Panc1 (cell line): Measurements from ENCODE around the gene RANGAP1. TPM values are rescaled to one million over a fixed set of nuclear protein-coding genes. Genes with fewer than 3 reads are reported as not detected.

Experiments
- ATAC-seq: fragments of 200-7000 bp; cut with Tn5 transposase; 2 replicates; pipeline ENCODE4 v1.9.1; 2020; ENCODE audit warnings: mild to moderate bottlenecking, moderate library complexity
- BruUV-seq: library from RNA; stranded (reverse); fragments of 400-500 nt; replicated peaks from 2 replicates; lab custom pipeline; 2021; lab: Mats Ljungman, UMichigan
- CTCF ChIA-PET: fragments of 300-600 bp; sonication (Branson Sonifier 250); formaldehyde crosslinking; loops from one replicate; lab custom pipeline; 2022; ENCODE audit warnings: antibody characterized with exemption; lab: Charles Lee
- POLR2A ChIA-PET: fragments of 300-600 bp; sonication (Branson Sonifier 250); formaldehyde crosslinking; loops from one replicate; lab custom pipeline; 2022; ENCODE audit warnings: antibody characterized with exemption; lab: Charles Lee
- DNase-seq: peaks from one replicate; pipeline ENCODE4 v3.0.0-alpha.2; 2010; ENCODE audit warnings: low read depth, low spot score
- H3K27ac ChIP-seq: 2 replicates; pipeline ENCODE4 v1.5.1; 2011; ENCODE audit warnings: mild to moderate bottlenecking, low read length, inconsistent platforms
- H3K27me3 ChIP-seq: fragments of 200-500 bp; sonication (Bioruptor generic); 2 replicates; pipeline ENCODE4 v1.6.0; 2014; ENCODE audit warnings: low read length, inconsistent platforms; ENCODE audit not compliant: control insufficient read depth, insufficient read depth
- H3K36me3 ChIP-seq: fragments of 200-500 bp; sonication (Bioruptor generic); 2 replicates; pipeline ENCODE4 v1.5.1; 2014; ENCODE audit warnings: inconsistent platforms, mild to moderate bottlenecking, low read length, moderate library complexity; ENCODE audit not compliant: control insufficient read depth, insufficient read depth
- H3K4me1 ChIP-seq: 2 replicates; pipeline ENCODE4 v1.5.1; 2011; ENCODE audit warnings: inconsistent platforms, mild to moderate bottlenecking, low read length, moderate library complexity; ENCODE audit not compliant: control insufficient read depth, insufficient read depth
- H3K4me3 ChIP-seq, 2 experiments: 2 replicates each; pipeline ENCODE4 v1.5.1; 2011 to 2012; ENCODE audit warnings: low read depth in 2 of 2, low read length in 2 of 2, mild to moderate bottlenecking in 2 of 2, inconsistent platforms in 1 of 2, moderate library complexity in 1 of 2
- H3K9me3 ChIP-seq: fragments of 200-500 bp; sonication (Bioruptor generic); 2 replicates; pipeline ENCODE4 v1.5.1; 2014; ENCODE audit warnings: low read depth, mild to moderate bottlenecking, inconsistent platforms, low read length, moderate library complexity; ENCODE audit not compliant: control insufficient read depth, insufficient read depth
- POLR2AphosphoS5 ChIP-seq: IDR thresholded peaks from 2 replicates; pipeline ENCODE4 v1.6.1; 2012; ENCODE audit warnings: mild to moderate bottlenecking, low read depth, low read length, moderate library complexity
- SIN3A ChIP-seq: IDR thresholded peaks from 2 replicates; pipeline ENCODE4 v1.6.1; 2012; ENCODE audit warnings: low read depth, mild to moderate bottlenecking, low read length, moderate library complexity, borderline replicate concordance; ENCODE audit not compliant: insufficient read depth
- TCF7L2 ChIP-seq: IDR thresholded peaks from 2 replicates; pipeline ENCODE4 v1.6.1; 2011; ENCODE audit warnings: mild to moderate bottlenecking, low read depth, low read length, inconsistent platforms
- in situ Hi-C: cut with HindIII; loops from 2 replicates; pipeline ENCODE4 v1.10.0; 2016; ENCODE audit warnings: low sequenced_read_pairs, low pct_unique_long_range_greater_than_20kb
- intact Hi-C: fragments of 100-400 bp; cut with micrococcal nuclease; formaldehyde crosslinking; loops from one replicate; pipeline ENCODE4 v1.10.0; 2022; ENCODE audit not compliant: unreplicated experiment
- total RNA-seq: library from RNA; stranded (reverse); gene quantifications from one replicate; pipeline ENCODE4 v1.2.1, GENCODE V29; 2021; ENCODE audit not compliant: unreplicated experiment
- TF ChIP-seq, protein P1 (sequence below): fragments of 450-650 bp; IDR thresholded peaks from 2 replicates; pipeline ENCODE4 v1.5.1; 2017; ENCODE audit warnings: mild to moderate bottlenecking
- TF ChIP-seq, protein P2 (sequence below), 2 experiments: IDR thresholded peaks; 2 replicates each; pipeline ENCODE4 v1.6.1; 2011 to 2012; ENCODE audit warnings: low read depth in 2 of 2, control low read depth in 1 of 2, low read length in 1 of 2, mild to moderate bottlenecking in 1 of 2, moderate library complexity in 1 of 2; ENCODE audit not compliant: insufficient read depth in 1 of 2

The RANGAP1 gene
- total RNA-seq, 1 experiment from 2014 or later: 140 TPM

DNA sequence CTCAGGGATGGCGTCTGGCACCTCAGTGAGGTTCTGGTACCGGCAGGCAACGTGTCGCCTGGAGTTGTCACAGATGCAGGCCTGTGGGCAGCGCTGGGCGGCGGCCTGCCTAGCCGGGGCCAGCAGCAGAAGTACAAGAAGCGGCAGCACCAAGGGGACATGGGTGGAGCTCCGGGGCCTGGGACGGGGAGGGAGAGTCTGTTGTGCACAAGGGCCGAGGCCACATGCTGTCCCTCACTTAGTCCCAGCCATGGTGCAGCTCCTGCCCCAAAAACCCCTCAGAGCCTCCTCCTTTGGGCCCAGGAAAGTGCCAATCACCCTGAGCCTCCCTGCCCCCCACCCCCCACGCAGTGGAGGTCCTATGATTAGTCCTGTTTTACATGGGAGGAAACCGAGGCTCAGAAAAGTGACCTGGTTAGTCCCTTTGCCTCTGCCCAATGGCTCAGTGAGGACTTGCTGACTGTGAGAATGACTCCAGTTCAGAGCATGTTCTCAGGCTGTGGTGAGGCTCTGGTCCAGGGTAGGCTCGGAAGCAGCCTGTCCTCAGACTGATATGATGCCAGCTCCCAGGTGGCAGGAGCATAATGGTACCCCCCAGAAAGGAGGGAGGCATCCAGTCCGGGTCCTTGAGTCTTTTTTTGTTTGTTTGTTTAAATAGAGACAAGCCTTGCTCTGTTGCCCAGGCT is 46.4 kb downstream of the RANGAP1 start:
- in situ Hi-C loops: no loop called here
- H3K27ac ChIP-seq: no peak overlapping the region
- ATAC-seq (no peak), DNase-seq (no peak)
- CTCF ChIA-PET: no interaction called here
- H3K4me3 ChIP-seq: no peak overlapping the region
- BruUV-seq: no TSS peak
- no peaks in the 10 kb centered on the region for H3K4me1 ChIP-seq
- TF ChIP-seq SIN3A (no peak), POLR2AphosphoS5 (no peak)
- no peaks in the 10 kb centered on the region for H3K27me3 ChIP-seq
- POLR2A ChIA-PET: no interaction called here
- intact Hi-C loops: no loop called here
- no peaks in the 10 kb centered on the region for H3K9me3 ChIP-seq
- no peaks in the 10 kb centered on the region for H3K36me3 ChIP-seq

DNA sequence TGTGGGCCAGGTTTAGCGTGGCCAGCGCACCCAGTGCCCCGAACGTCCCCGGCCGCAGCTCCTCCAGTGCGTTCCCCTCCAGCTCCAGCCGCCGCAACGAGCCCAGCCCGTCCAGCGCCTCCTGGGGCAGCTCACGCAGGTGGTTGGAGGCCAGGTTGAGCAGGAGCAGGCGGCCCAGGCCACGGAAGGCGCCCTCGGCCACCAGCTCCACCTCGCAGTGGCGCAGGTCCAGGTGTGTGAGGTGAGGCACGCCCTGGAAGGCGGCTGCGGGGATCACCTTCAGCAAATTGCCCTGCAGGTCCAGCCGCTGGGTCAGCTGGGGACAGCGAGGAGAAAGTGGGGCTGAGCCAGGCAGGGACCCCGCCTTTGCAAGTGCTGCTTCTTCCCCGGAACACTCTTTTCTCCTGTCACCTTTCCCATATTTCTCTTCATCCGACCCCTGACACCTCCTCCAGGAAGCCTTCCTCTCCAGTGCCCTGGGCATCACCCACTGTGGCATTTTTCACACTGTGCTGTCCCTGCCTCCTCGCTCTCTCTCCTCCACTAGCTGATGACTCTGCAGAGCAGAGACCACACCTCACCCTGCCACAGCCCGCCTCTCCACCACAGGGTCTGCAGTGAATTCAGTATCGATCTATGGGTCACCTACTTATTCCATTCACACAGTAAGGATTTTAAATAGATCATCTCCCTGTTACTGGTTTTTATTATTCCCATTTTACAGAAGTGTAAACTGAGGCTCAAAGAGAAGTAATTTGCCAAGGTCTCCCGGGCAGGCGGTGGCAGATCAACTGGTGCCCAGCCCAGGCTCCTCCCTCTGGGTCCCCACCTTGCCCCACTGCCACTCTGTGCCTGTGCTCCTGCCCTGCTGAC is 47.2 kb downstream of the RANGAP1 start:
- no peak overlapping the region for H3K27ac ChIP-seq
- DNase-seq (no peak), ATAC-seq (no peak)
- CTCF ChIA-PET: interaction anchor here (1.3 kb wide), 1 partner anchor 316 kb away, joined by 5 read pairs; no protein-coding TSS in a partner anchor
- BruUV-seq: no TSS peak
- no peak overlapping the region for H3K4me3 ChIP-seq
- no peaks in the 10 kb centered on the region for H3K27me3 ChIP-seq
- intact Hi-C loops (no loop called here), in situ Hi-C loops (no loop called here)
- TF ChIP-seq, protein P1, sequence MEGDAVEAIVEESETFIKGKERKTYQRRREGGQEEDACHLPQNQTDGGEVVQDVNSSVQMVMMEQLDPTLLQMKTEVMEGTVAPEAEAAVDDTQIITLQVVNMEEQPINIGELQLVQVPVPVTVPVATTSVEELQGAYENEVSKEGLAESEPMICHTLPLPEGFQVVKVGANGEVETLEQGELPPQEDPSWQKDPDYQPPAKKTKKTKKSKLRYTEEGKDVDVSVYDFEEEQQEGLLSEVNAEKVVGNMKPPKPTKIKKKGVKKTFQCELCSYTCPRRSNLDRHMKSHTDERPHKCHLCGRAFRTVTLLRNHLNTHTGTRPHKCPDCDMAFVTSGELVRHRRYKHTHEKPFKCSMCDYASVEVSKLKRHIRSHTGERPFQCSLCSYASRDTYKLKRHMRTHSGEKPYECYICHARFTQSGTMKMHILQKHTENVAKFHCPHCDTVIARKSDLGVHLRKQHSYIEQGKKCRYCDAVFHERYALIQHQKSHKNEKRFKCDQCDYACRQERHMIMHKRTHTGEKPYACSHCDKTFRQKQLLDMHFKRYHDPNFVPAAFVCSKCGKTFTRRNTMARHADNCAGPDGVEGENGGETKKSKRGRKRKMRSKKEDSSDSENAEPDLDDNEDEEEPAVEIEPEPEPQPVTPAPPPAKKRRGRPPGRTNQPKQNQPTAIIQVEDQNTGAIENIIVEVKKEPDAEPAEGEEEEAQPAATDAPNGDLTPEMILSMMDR: no peak
- TF ChIP-seq SIN3A (no peak), TCF7L2 (no peak), POLR2AphosphoS5 (no peak)
- TF ChIP-seq, protein P2, sequence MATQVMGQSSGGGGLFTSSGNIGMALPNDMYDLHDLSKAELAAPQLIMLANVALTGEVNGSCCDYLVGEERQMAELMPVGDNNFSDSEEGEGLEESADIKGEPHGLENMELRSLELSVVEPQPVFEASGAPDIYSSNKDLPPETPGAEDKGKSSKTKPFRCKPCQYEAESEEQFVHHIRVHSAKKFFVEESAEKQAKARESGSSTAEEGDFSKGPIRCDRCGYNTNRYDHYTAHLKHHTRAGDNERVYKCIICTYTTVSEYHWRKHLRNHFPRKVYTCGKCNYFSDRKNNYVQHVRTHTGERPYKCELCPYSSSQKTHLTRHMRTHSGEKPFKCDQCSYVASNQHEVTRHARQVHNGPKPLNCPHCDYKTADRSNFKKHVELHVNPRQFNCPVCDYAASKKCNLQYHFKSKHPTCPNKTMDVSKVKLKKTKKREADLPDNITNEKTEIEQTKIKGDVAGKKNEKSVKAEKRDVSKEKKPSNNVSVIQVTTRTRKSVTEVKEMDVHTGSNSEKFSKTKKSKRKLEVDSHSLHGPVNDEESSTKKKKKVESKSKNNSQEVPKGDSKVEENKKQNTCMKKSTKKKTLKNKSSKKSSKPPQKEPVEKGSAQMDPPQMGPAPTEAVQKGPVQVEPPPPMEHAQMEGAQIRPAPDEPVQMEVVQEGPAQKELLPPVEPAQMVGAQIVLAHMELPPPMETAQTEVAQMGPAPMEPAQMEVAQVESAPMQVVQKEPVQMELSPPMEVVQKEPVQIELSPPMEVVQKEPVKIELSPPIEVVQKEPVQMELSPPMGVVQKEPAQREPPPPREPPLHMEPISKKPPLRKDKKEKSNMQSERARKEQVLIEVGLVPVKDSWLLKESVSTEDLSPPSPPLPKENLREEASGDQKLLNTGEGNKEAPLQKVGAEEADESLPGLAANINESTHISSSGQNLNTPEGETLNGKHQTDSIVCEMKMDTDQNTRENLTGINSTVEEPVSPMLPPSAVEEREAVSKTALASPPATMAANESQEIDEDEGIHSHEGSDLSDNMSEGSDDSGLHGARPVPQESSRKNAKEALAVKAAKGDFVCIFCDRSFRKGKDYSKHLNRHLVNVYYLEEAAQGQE (IDR thresholded peaks at IDR 0.05; ENCODE audit: insufficient read depth in 1 of 2, low read depth in 2 of 2, low read length in 1 of 2): no peak
- H3K36me3 ChIP-seq: no peaks in the 10 kb centered on the region
- no peaks in the 10 kb centered on the region for H3K4me1 ChIP-seq
- POLR2A ChIA-PET: no interaction called here
- no peaks in the 10 kb centered on the region for H3K9me3 ChIP-seq
